CD14-positive monocyte (primary cell): ENCODE measurements around the gene ADO. TPM values are rescaled to one million over a fixed set of nuclear protein-coding genes. Genes with fewer than 3 reads are reported as not detected.
A peak's percentile ranks its signal among the peaks of the same experiment; 100 is the strongest.

Experiments
- DNase-seq, 3 donors: peaks; one replicate each; pipeline ENCODE4 v3.0.0-alpha.2; 2011 to 2022
- H2AFZ ChIP-seq: 2 replicates; pipeline ENCODE4 v1.6.0; 2012; ENCODE audit warnings: mild to moderate bottlenecking, low read depth, low read length, inconsistent platforms; ENCODE audit not compliant: insufficient read depth, poor library complexity, severe bottlenecking
- H3K27ac ChIP-seq, 2 donors: 1 replicate in 1 of 2; 2 replicates in 1 of 2; pipeline ENCODE4 v1.5.1; 2012 to 2013; ENCODE audit warnings: low read length in 2 of 2, control low read depth in 1 of 2, inconsistent platforms in 1 of 2, low read depth in 1 of 2, mild to moderate bottlenecking in 1 of 2
- H3K27me3 ChIP-seq, 2 donors: one replicate each; pipeline versions ENCODE4 v1.6.0 to v1.6.1; 2011 to 2013; ENCODE audit warnings: low read length in 2 of 2; ENCODE audit not compliant: control insufficient read depth in 2 of 2, insufficient read depth in 2 of 2
- H3K36me3 ChIP-seq, 2 donors: replicated peaks in 1 of 2; 1 replicate in 1 of 2; 2 replicates in 1 of 2; pipeline versions ENCODE4 v1.5.1 to v1.6.1; 2012 to 2013; ENCODE audit warnings: low read length in 2 of 2, control low read depth in 1 of 2, inconsistent platforms in 1 of 2, mild to moderate bottlenecking in 1 of 2; ENCODE audit not compliant: insufficient read depth in 2 of 2, control insufficient read depth in 1 of 2
- H3K4me1 ChIP-seq, 2 donors: 1 replicate in 1 of 2; 2 replicates in 1 of 2; pipeline versions ENCODE4 v1.5.1 to v1.6.1; 2012 to 2013; ENCODE audit warnings: low read length in 2 of 2, control low read depth in 1 of 2, inconsistent platforms in 1 of 2, mild to moderate bottlenecking in 1 of 2, moderate library complexity in 1 of 2; ENCODE audit not compliant: insufficient read depth in 2 of 2, control insufficient read depth in 1 of 2
- H3K4me2 ChIP-seq: replicated peaks from 2 replicates; pipeline ENCODE3; 2012; ENCODE audit warnings: low read length, moderate library complexity, mild to moderate bottlenecking; ENCODE audit not compliant: poor library complexity, severe bottlenecking; ENCODE audit errors: extremely low read depth
- H3K4me3 ChIP-seq, 3 experiments: fragments of 200-600 bp in 1 of 3; sonication (generic) in 1 of 3; replicated peaks in 1 of 3; 1 replicate in 2 of 3; 2 replicates in 1 of 3; pipeline ENCODE4 v1.5.1; 2011 to 2013; ENCODE audit warnings: low read length in 3 of 3, mild to moderate bottlenecking in 3 of 3, control low read depth in 2 of 3, low read depth in 2 of 3, inconsistent platforms in 1 of 3, moderate library complexity in 1 of 3
- H3K79me2 ChIP-seq: 2 replicates; pipeline ENCODE4 v1.6.0; 2012; ENCODE audit warnings: mild to moderate bottlenecking, control low read depth, inconsistent platforms, low read length, moderate library complexity; ENCODE audit not compliant: insufficient read depth
- H3K9ac ChIP-seq: 2 replicates; pipeline ENCODE4 v1.6.0; 2017; ENCODE audit warnings: low read length, mild to moderate bottlenecking; ENCODE audit not compliant: insufficient read depth, poor library complexity, severe bottlenecking
- H3K9me3 ChIP-seq, 2 donors: replicated peaks in 1 of 2; 1 replicate in 1 of 2; 2 replicates in 1 of 2; pipeline versions ENCODE4 v1.5.1 to v1.6.1; 2012 to 2013; ENCODE audit warnings: low read length in 2 of 2, control low read depth in 1 of 2; ENCODE audit not compliant: control insufficient read depth in 1 of 2, insufficient read depth in 1 of 2
- H4K20me1 ChIP-seq: 2 replicates; pipeline ENCODE4 v1.6.0; 2012; ENCODE audit warnings: mild to moderate bottlenecking, low read length, control low read depth, moderate library complexity; ENCODE audit not compliant: insufficient read depth
- H3K27ac Mint-ChIP-seq, 7 donors: one replicate each; pipeline ENCODE4 v1.8.0; 2020; ENCODE audit warnings: mild to moderate bottlenecking in 7 of 7, mixed read lengths in 7 of 7, moderate library complexity in 6 of 7, inconsistent platforms in 2 of 7
- H3K27me3 Mint-ChIP-seq, 3 donors: one replicate each; pipeline ENCODE4 v1.8.0; 2021 to 2022; ENCODE audit warnings: low read depth in 3 of 3, mild to moderate bottlenecking in 3 of 3, mixed read lengths in 3 of 3, moderate library complexity in 3 of 3, inconsistent platforms in 1 of 3
- H3K36me3 Mint-ChIP-seq, 2 donors: one replicate each; pipeline ENCODE4 v1.8.0; 2020; ENCODE audit warnings: mixed read lengths in 2 of 2, inconsistent platforms in 1 of 2, mild to moderate bottlenecking in 1 of 2
- H3K4me1 Mint-ChIP-seq: one replicate; pipeline ENCODE4 v1.8.0; 2020; ENCODE audit warnings: mild to moderate bottlenecking, mixed read lengths
- H3K4me3 Mint-ChIP-seq, 2 donors: one replicate each; pipeline ENCODE4 v1.8.0; 2020; ENCODE audit warnings: mild to moderate bottlenecking in 2 of 2, mixed read lengths in 2 of 2, moderate library complexity in 1 of 2
- H3K9me3 Mint-ChIP-seq, 7 donors: one replicate each; pipeline ENCODE4 v1.8.0; 2020 to 2022; ENCODE audit warnings: mixed read lengths in 7 of 7, mild to moderate bottlenecking in 6 of 7, moderate library complexity in 6 of 7, inconsistent platforms in 2 of 7
- WGBS: methylation state at CpG from one replicate; pipeline ENCODE4 v1.1.5; 2013; ENCODE audit warnings: missing lambda C conversion rate; ENCODE audit not compliant: insufficient coverage; 5-methylcytosine and 5-hydroxymethylcytosine counted together
- intact Hi-C, 2 donors: fragments of 100-400 bp; cut with micrococcal nuclease; formaldehyde crosslinking; loops; one replicate each; pipeline versions ENCODE4 v1.15.0 to v1.15.1; 2023
- polyA plus RNA-seq, 3 donors: library from polyadenylated mRNA; depleted of rRNA in 1 of 3; unstranded in 2 of 3; stranded (reverse) in 1 of 3; fragments of 300-500 nt in 2 of 3; fragments of >200 nt in 1 of 3; fragmentation: Illumina TruSeq in 2 of 3; gene quantifications; 1 replicate in 2 of 3; 2 replicates in 1 of 3; pipeline ENCODE4 v1.2.3, GENCODE V29; 2012 to 2021
- TF ChIP-seq, protein P1 (sequence below): fragments of 200-600 bp; IDR thresholded peaks from one replicate; pipeline ENCODE4 v1.8.0; 2022; ENCODE audit warnings: antibody characterized with exemption, mild to moderate bottlenecking

Gene ADO
- polyA plus RNA-seq, 3 donors: 5.7 to 7.0 (median 6.2) TPM

DNA sequence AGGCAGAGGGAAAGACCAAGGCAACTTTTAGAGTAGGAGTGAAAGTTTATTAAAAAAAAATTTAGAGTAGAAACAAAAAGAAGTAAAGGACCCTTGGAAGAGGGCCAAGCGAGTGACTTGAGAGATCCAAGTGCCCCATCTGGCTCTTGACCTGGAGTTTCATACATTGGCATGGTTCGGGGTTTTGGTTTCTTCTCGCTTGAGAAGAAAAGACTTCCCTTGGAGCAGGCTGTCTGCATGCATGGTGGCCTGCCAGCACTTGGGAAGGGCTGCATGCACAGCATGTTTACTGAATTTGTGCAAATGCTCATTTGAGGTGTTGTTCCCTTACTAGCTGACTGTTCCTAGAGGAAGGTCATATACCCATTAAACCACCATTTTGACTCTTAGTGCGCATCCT, 8.8 kb upstream of the ADO start:
- Mint-ChIP-seq H3K9me3 (peaks cover 0 to 2% (median 0%) of the 10 kb centered on the region in 7 donors), H3K27ac (no peak overlapping the region), H3K4me1 (no peaks in the 10 kb centered on the region), H3K4me3 (peak overlapping the region in 1 of 2 donors; percentile 17), H3K36me3 (no peaks in the 10 kb centered on the region), H3K27me3 (peaks cover 12 to 35% (median 17%) of the 10 kb centered on the region in 3 donors)
- intact Hi-C loops: loop anchor here in 1 of 2 donors (10.0 kb wide), 1 partner anchor 101 kb away; no protein-coding TSS in a partner anchor
- Histone ChIP-seq H2AFZ (no peak overlapping the region), H3K27ac (no peak overlapping the region), H3K4me1 (no peaks in the 10 kb centered on the region), H3K4me3 (no peak overlapping the region), H3K9me3 (no peaks in the 10 kb centered on the region), H4K20me1 (no peaks in the 10 kb centered on the region), H3K4me2 (no peak overlapping the region), H3K9ac (no peak overlapping the region), H3K27me3 (peaks cover 35 to 36% of the 10 kb centered on the region in 2 donors), H3K36me3 (no peaks in the 10 kb centered on the region), H3K79me2 (no peaks in the 10 kb centered on the region)
- no peak for DNase-seq
- 92% methylated on average over 3 of the region's 4 CpGs for WGBS
- TF ChIP-seq, protein P1, sequence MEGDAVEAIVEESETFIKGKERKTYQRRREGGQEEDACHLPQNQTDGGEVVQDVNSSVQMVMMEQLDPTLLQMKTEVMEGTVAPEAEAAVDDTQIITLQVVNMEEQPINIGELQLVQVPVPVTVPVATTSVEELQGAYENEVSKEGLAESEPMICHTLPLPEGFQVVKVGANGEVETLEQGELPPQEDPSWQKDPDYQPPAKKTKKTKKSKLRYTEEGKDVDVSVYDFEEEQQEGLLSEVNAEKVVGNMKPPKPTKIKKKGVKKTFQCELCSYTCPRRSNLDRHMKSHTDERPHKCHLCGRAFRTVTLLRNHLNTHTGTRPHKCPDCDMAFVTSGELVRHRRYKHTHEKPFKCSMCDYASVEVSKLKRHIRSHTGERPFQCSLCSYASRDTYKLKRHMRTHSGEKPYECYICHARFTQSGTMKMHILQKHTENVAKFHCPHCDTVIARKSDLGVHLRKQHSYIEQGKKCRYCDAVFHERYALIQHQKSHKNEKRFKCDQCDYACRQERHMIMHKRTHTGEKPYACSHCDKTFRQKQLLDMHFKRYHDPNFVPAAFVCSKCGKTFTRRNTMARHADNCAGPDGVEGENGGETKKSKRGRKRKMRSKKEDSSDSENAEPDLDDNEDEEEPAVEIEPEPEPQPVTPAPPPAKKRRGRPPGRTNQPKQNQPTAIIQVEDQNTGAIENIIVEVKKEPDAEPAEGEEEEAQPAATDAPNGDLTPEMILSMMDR: no peak

DNA sequence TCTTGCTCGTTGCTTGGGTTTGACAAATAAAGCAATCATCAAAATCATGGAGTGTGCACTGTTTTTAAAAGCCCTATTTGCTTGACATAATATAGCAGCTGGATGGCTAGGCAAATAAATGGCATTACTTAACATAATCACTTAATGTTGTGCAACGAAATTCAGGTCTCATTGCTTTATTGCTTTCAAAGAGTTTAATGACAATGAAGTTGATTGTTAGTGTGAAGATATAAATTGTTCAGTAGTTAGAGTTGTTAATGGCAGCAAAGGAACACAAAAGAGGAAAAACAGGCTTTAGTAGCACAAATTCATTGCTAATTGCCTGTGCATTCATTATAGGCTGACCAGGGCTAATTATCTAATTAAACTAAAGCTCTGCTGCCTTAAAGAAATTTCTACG, 7.6 kb upstream of the ADO start:
- Histone ChIP-seq H3K27ac (no peak overlapping the region), H3K4me1 (no peaks in the 10 kb centered on the region), H3K4me2 (no peak overlapping the region), H3K4me3 (no peak overlapping the region), H3K9me3 (no peaks in the 10 kb centered on the region), H3K27me3 (peaks cover 35 to 36% of the 10 kb centered on the region in 2 donors), H3K36me3 (no peaks in the 10 kb centered on the region), H4K20me1 (no peaks in the 10 kb centered on the region), H3K9ac (no peak overlapping the region), H3K79me2 (no peaks in the 10 kb centered on the region), H2AFZ (no peak overlapping the region)
- DNase-seq: no peak
- peak overlapping the region in 1 of 2 donors; percentile 8 for H3K4me3 Mint-ChIP-seq
- TF ChIP-seq, protein P1: no peak
- intact Hi-C loops: loop anchor here in 1 of 2 donors (10.0 kb wide), 1 partner anchor 102 kb away; no protein-coding TSS in a partner anchor
- no peaks in the 10 kb centered on the region for H3K4me1 Mint-ChIP-seq
- no peaks in the 10 kb centered on the region for H3K36me3 Mint-ChIP-seq
- H3K27ac Mint-ChIP-seq: no peak overlapping the region
- H3K27me3 Mint-ChIP-seq: peaks cover 12 to 33% (median 17%) of the 10 kb centered on the region in 3 donors
- no CpG with 5 or more reads among the region's 3 CpGs for WGBS
- H3K9me3 Mint-ChIP-seq: peaks cover 0 to 2% (median 0%) of the 10 kb centered on the region in 7 donors
